HepG2 (cell line): ENCODE results near the gene GIN1. TPM values are rescaled to one million over a fixed set of nuclear protein-coding genes. Genes with fewer than 3 reads are reported as not detected.
"Not testable (repeated sequence)": the region's sequence is repeated elsewhere in the genome, so short reads cannot be mapped to it uniquely, and the experiment has no call there.

Experiments
- ATAC-seq: fragments of 200-7000 bp; cut with Tn5 transposase; 3 replicates; pipeline ENCODE4 v1.9.1; 2020; ENCODE audit warnings: mild to moderate bottlenecking, moderate library complexity
- BruUV-seq: library from RNA; stranded (reverse); fragments of 400-500 nt; replicated peaks from 2 replicates; lab custom pipeline; 2021; lab: Mats Ljungman, UMichigan
- CTCF ChIA-PET: fragments of 300-600 bp; formaldehyde crosslinking; extraction: SDS; loops from one replicate; lab custom pipeline; 2021; ENCODE audit warnings: low total read pairs, inconsistent platforms, low intra/inter-chr PET ratio; lab: Yijun Ruan, JAX
- POLR2A ChIA-PET: fragments of 350-600 bp; sonication (Branson Sonifier 250); formaldehyde crosslinking; loops from one replicate; lab custom pipeline; 2020; ENCODE audit warnings: antibody characterized with exemption, inconsistent platforms; lab: Yijun Ruan, JAX
- DNase-seq: peaks from one replicate; pipeline ENCODE4 v3.0.0-alpha.2; 2015; ENCODE audit warnings: low spot score
- FAIRE-seq: peaks from 3 replicates; lab custom pipeline; 2011; peaks lifted over from hg19 to GRCh38; lab: Jason Lieb, UNC
- H2AFZ ChIP-seq: one replicate; pipeline ENCODE4 v1.6.1; 2011; ENCODE audit warnings: low read length, inconsistent platforms
- H3K27ac ChIP-seq: fragments of 300-600 bp; 3 replicates; pipeline ENCODE4 v1.8.0; 2011; ENCODE audit warnings: mixed run types, mild to moderate bottlenecking, mixed read lengths, low read length, inconsistent platforms; ENCODE audit not compliant: insufficient read depth; ENCODE audit errors: extremely low read length
- H3K27me3 ChIP-seq, 2 experiments: fragments of 200-600 bp in 1 of 2; 2 replicates in 1 of 2; 3 replicates in 1 of 2; pipeline versions ENCODE4 v1.6.0 to v1.8.0; 2011; ENCODE audit warnings: low read length in 2 of 2, mild to moderate bottlenecking in 2 of 2, moderate library complexity in 2 of 2, inconsistent platforms in 1 of 2; ENCODE audit not compliant: insufficient read depth in 2 of 2, control insufficient read depth in 1 of 2
- H3K36me3 ChIP-seq, 2 experiments: fragments of 200-600 bp in 1 of 2; replicated peaks in 1 of 2; 2 replicates in 1 of 2; 3 replicates in 1 of 2; pipeline versions ENCODE4 v1.5.1 to v1.8.0; 2011; ENCODE audit warnings: low read length in 2 of 2, inconsistent platforms in 1 of 2; ENCODE audit not compliant: insufficient read depth in 2 of 2, control insufficient read depth in 1 of 2
- H3K4me1 ChIP-seq: 2 replicates; pipeline ENCODE4 v1.5.1; 2012; ENCODE audit warnings: low read length, inconsistent platforms; ENCODE audit not compliant: insufficient read depth
- H3K4me2 ChIP-seq: 2 replicates; pipeline ENCODE4 v1.6.0; 2011; ENCODE audit warnings: low read depth, low read length, inconsistent platforms
- H3K4me3 ChIP-seq, 3 experiments: fragments of 200-600 bp in 1 of 3; sonication (generic), shearing (Covaris generic) in 1 of 3; replicated peaks in 1 of 3; 2 replicates each; pipeline ENCODE4 v1.5.1; 2011 to 2016; ENCODE audit warnings: low read length in 3 of 3, inconsistent platforms in 2 of 3, low read depth in 2 of 3, mild to moderate bottlenecking in 2 of 3, control low read depth in 1 of 3, mixed read lengths in 1 of 3; ENCODE audit not compliant: insufficient read depth in 1 of 3
- H3K79me2 ChIP-seq: one replicate; pipeline ENCODE4 v1.6.1; 2011; ENCODE audit warnings: low read length, inconsistent platforms; ENCODE audit not compliant: insufficient read depth
- H3K9ac ChIP-seq: 2 replicates; pipeline ENCODE4 v1.6.0; 2011; ENCODE audit warnings: mild to moderate bottlenecking, low read depth, low read length, inconsistent platforms; ENCODE audit not compliant: insufficient read depth
- H3K9me3 ChIP-seq: 2 replicates; pipeline ENCODE4 v1.5.1; 2012; ENCODE audit warnings: mild to moderate bottlenecking, low read length
- H4K20me1 ChIP-seq: 2 replicates; pipeline ENCODE4 v1.6.0; 2011; ENCODE audit warnings: inconsistent platforms, mild to moderate bottlenecking, low read length, moderate library complexity; ENCODE audit not compliant: insufficient read depth
- FOXO1 ChIP-seq: sonication (generic); formaldehyde crosslinking; IDR thresholded peaks from 2 replicates; pipeline ENCODE4 v1.4.0; 2020; ENCODE audit warnings: missing genetic modification reagents
- MBNL3 ChIP-seq: fragments of 250-450 bp; sonication (Bioruptor Pico); conservative IDR thresholded peaks from 2 replicates; pipeline ENCODE4 v1.8.0; 2022; ENCODE audit warnings: mild to moderate bottlenecking, inconsistent platforms
- ZGPAT ChIP-seq: IDR thresholded peaks from 2 replicates; pipeline ENCODE4 v1.6.1; 2016; ENCODE audit warnings: mild to moderate bottlenecking
- ZMYM3 ChIP-seq: sonication (generic); formaldehyde crosslinking; IDR thresholded peaks from 2 replicates; pipeline ENCODE4 v1.5.1; 2020; ENCODE audit warnings: mild to moderate bottlenecking, missing genetic modification reagents
- WGBS: methylation state at CpG from one replicate; pipeline ENCODE4 v1.1.6; 2017; ENCODE audit warnings: low lambda C conversion rate; 5-methylcytosine and 5-hydroxymethylcytosine counted together
- in situ Hi-C: cut with HindIII; loops from 2 replicates; pipeline ENCODE4 v1.10.0; 2017; ENCODE audit warnings: low pct_unique_long_range_greater_than_20kb; ENCODE audit not compliant: extremely low pct_ligation_motif_present
- intact Hi-C: fragments of 100-400 bp; cut with micrococcal nuclease; formaldehyde crosslinking; loops from one replicate; pipeline ENCODE4 v1.10.0; 2022; ENCODE audit not compliant: unreplicated experiment
- polyA plus RNA-seq, 8 experiments: library from polyadenylated mRNA; depleted of rRNA in 3 of 8; stranded (reverse) in 7 of 8; unstranded in 1 of 8; fragments of >200 nt; fragmentation: Illumina TruSeq in 4 of 8; extraction: Trizol in 4 of 8; gene quantifications; 2 replicates each; pipeline versions ENCODE4 v1.2.1 to v1.2.3, GENCODE V29; 2011 to 2016; ENCODE audit warnings: low read depth in 4 of 8, missing spikeins in 1 of 8, mixed read lengths in 1 of 8; ENCODE audit not compliant: insufficient read depth in 1 of 8
- total RNA-seq, 5 experiments: library from RNA; depleted of rRNA; stranded (reverse); fragments of >200 nt; fragmentation: Illumina TruSeq; extraction: Trizol; gene quantifications; 2 replicates each; pipeline ENCODE4 v1.2.3, GENCODE V29; 2016; ENCODE audit warnings: low read depth in 1 of 5
- TF ChIP-seq, protein P1 (sequence below): sonication (generic); formaldehyde crosslinking; IDR thresholded peaks from 2 replicates; pipeline ENCODE4 v1.4.0; 2020; ENCODE audit warnings: missing genetic modification reagents; ENCODE audit errors: not compliant biosample characterization

Gene GIN1
- total and polyA plus RNA-seq, 2 of the 13 experiments (the other 11 are each of a cell fraction or from before 2014, with no cell fraction given): 1.7 to 7.7 TPM

DNA sequence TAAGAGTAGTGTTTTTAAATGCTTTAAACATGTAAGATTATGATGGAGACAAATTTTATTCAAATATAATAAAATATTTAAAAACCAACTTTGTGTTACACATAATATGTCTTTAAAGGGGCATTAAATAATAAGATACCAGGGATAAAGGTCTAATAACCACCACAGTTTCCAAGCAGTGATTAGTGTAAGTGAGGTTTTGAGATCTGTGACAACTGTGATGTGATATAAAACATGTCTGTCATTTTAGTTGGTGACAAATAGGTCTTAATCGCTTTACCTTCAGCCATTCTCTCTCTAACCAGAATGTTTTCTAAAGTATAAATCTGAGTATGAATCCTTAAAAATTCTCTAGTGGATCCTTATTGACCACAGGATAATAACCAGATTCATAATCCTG is 28.3 kb upstream of the GIN1 start (continued):
- no peak for TF ChIP-seq ZMYM3 (CRISPR knock-in tag)

- no peak overlapping the region for H3K4me2 ChIP-seq
- no peak overlapping the region for H3K9ac ChIP-seq
- no peaks in the 10 kb centered on the region for H3K9me3 ChIP-seq
- H3K4me1 ChIP-seq: peaks cover 7% of the 10 kb centered on the region; the same call in 1 of the 2 replicates
- POLR2A ChIA-PET: no interaction called here
- in situ Hi-C loops (no loop called here), intact Hi-C loops (no loop called here)
- CTCF ChIA-PET: no interaction called here
- no peak overlapping the region for H2AFZ ChIP-seq
- no peaks in the 10 kb centered on the region; a peak in 1 of 5 replicates for H3K36me3 ChIP-seq
- BruUV-seq: no TSS peak
- H3K27me3 ChIP-seq: no peaks in the 10 kb centered on the region
- H3K27ac ChIP-seq: no peak overlapping the region
- H3K79me2 ChIP-seq: no peaks in the 10 kb centered on the region
- no peak overlapping the region for H3K4me3 ChIP-seq
- no peak for ATAC-seq
- H4K20me1 ChIP-seq: no peaks in the 10 kb centered on the region
- TF ChIP-seq MBNL3 (CRISPR knock-in tag) (no peak), ZGPAT (no peak), FOXO1 (CRISPR knock-in tag) (no peak)
- TF ChIP-seq, protein P1, sequence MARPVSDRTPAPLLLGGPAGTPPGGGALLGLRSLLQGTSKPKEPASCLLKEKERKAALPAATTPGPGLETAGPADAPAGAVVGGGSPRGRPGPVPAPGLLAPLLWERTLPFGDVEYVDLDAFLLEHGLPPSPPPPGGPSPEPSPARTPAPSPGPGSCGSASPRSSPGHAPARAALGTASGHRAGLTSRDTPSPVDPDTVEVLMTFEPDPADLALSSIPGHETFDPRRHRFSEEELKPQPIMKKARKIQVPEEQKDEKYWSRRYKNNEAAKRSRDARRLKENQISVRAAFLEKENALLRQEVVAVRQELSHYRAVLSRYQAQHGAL (CRISPR knock-in tag): no peak
- no peak for DNase-seq
- no peak for FAIRE-seq
These were observed 25.3 kb upstream of the GIN1 start for GRCh38 chr5:103145196-103145595.

GRCh38 chr5:103142132-103142531 is 22.2 kb upstream of the GIN1 start:
- intact Hi-C loops, H3K9me3 ChIP-seq, H3K9ac ChIP-seq, in situ Hi-C loops, FAIRE-seq, H2AFZ ChIP-seq, H3K27me3 ChIP-seq, H3K4me3 ChIP-seq, POLR2A ChIA-PET, H3K4me1 ChIP-seq, CTCF ChIA-PET, DNase-seq, H3K27ac ChIP-seq, ATAC-seq, BruUV-seq, H3K79me2 ChIP-seq, H4K20me1 ChIP-seq, H3K4me2 ChIP-seq, H3K36me3 ChIP-seq: not testable (repeated sequence)
- WGBS: 100% methylated on average over 12 of the region's 25 CpGs
